Immature natural killer cell (primary cell): ENCODE data around the gene MFNG. TPM values are rescaled to one million over a fixed set of nuclear protein-coding genes. Genes with fewer than 3 reads are reported as not detected.
A peak's percentile ranks its signal among the peaks of the same experiment; 100 is the strongest.

ENCODE experiments used
- DNase-seq, 3 donors: peaks; one replicate each; pipeline ENCODE4 v3.0.0; 2022; ENCODE audit warnings: mixed read lengths in 1 of 3
- H3K27ac Mint-ChIP-seq, 6 donors: one replicate each; pipeline ENCODE4 v1.8.0; 2020; ENCODE audit warnings: mixed read lengths in 6 of 6, mild to moderate bottlenecking in 5 of 6, inconsistent platforms in 4 of 6, moderate library complexity in 3 of 6
- H3K27me3 Mint-ChIP-seq, 3 donors: one replicate each; pipeline ENCODE4 v1.8.0; 2020 to 2021; ENCODE audit warnings: low read depth in 3 of 3, mild to moderate bottlenecking in 3 of 3, mixed read lengths in 3 of 3, moderate library complexity in 3 of 3, inconsistent platforms in 1 of 3
- H3K36me3 Mint-ChIP-seq, 3 donors: one replicate each; pipeline ENCODE4 v1.8.0; 2020; ENCODE audit warnings: mixed read lengths in 3 of 3, inconsistent platforms in 2 of 3, mild to moderate bottlenecking in 2 of 3
- H3K4me1 Mint-ChIP-seq, 2 donors: one replicate each; pipeline ENCODE4 v1.8.0; 2020; ENCODE audit warnings: inconsistent platforms in 2 of 2, mild to moderate bottlenecking in 2 of 2, mixed read lengths in 2 of 2, moderate library complexity in 1 of 2
- H3K4me3 Mint-ChIP-seq, 5 donors: one replicate each; pipeline ENCODE4 v1.8.0; 2020; ENCODE audit warnings: mild to moderate bottlenecking in 5 of 5, mixed read lengths in 5 of 5, inconsistent platforms in 3 of 5, moderate library complexity in 3 of 5
- H3K9me3 Mint-ChIP-seq, 6 donors: one replicate each; pipeline ENCODE4 v1.8.0; 2020; ENCODE audit warnings: mild to moderate bottlenecking in 6 of 6, mixed read lengths in 6 of 6, inconsistent platforms in 4 of 6, moderate library complexity in 3 of 6
- polyA plus RNA-seq, 3 donors: library from polyadenylated mRNA; unstranded; fragments of 300-500 nt; fragmentation: Illumina TruSeq; gene quantifications; one replicate each; pipeline ENCODE4 v1.2.3, GENCODE V29; 2021

Gene MFNG
- polyA plus RNA-seq, 3 donors from 2014 or later: 235 to 361 (median 286) TPM

GRCh38 chr22:37420686-37421467 lies 65.3 kb downstream of the MFNG start:
- Mint-ChIP-seq H3K27ac (peak overlapping the region in 2 of 6 donors; percentile 49 to 75), H3K4me3 (peak overlapping the region; percentile 78 to 92 (median 87)), H3K27me3 (peaks cover 18 to 23% (median 23%) of the 10 kb centered on the region in 3 donors), H3K36me3 (no peaks in the 10 kb centered on the region), H3K4me1 (peaks cover 33 to 41% of the 10 kb centered on the region in 2 donors), H3K9me3 (peaks cover 0 to 1% (median 0%) of the 10 kb centered on the region in 6 donors)
- no peak for DNase-seq

- Mint-ChIP-seq H3K27ac (peak overlapping the region in 3 of 6 donors; percentile 49 to 75 (median 71)), H3K4me3 (peak overlapping the region; percentile 78 to 92 (median 87)), H3K27me3 (peaks cover 13 to 23% (median 20%) of the 10 kb centered on the region in 3 donors), H3K9me3 (peaks cover 0 to 1% (median 0%) of the 10 kb centered on the region in 6 donors), H3K36me3 (no peaks in the 10 kb centered on the region), H3K4me1 (peaks cover 33 to 35% of the 10 kb centered on the region in 2 donors)
- peak; percentile 24 to 33 (median 28) for DNase-seq
These were observed 66.1 kb downstream of the MFNG start for GRCh38 chr22:37419969-37420685.

GRCh38 chr22:37419370-37419968 lies 66.7 kb downstream of the MFNG start:
- Mint-ChIP-seq H3K9me3 (peaks cover 0 to 1% (median 0%) of the 10 kb centered on the region in 6 donors), H3K4me1 (peaks cover 33 to 35% of the 10 kb centered on the region in 2 donors), H3K27ac (no peak overlapping the region), H3K36me3 (no peaks in the 10 kb centered on the region), H3K4me3 (peak overlapping the region; percentile 78 to 91 (median 82)), H3K27me3 (peaks cover 13 to 23% (median 19%) of the 10 kb centered on the region in 3 donors)
- DNase-seq: no peak

Other genes starting within 250 kb of the MFNG start
- gene RAC2, start 242.1 kb downstream of the MFNG start, polyA plus RNA-seq: 1,000 to 10,000 TPM in 2 of 3 donors, 100 to 1,000 TPM in 1; 962 to 1,843 (median 1,262) TPM
- 10 to 100 TPM; 42.5 to 95.4 (median 54.1) TPM for gene CYTH4, start 203.9 kb downstream of the MFNG start, polyA plus RNA-seq
- under 1 TPM in 1 of 3 donors, not detected in 2; 0.04 TPM for gene ELFN2, start 58.9 kb downstream of the MFNG start, polyA plus RNA-seq
- gene CARD10, start 33.0 kb upstream of the MFNG start, polyA plus RNA-seq: under 1 TPM in 2 of 3 donors, not detected in 1; 0.13 to 0.36 TPM
- under 1 TPM in 2 of 3 donors, not detected in 1; 0.17 to 0.40 TPM for gene CDC42EP1, start 74.1 kb upstream of the MFNG start, polyA plus RNA-seq
- 10 to 100 TPM in 1 of 3 donors, 1 to 10 TPM in 2; 3.4 to 30.4 (median 8.2) TPM for gene LGALS2, start 93.7 kb upstream of the MFNG start, polyA plus RNA-seq
- 10 to 100 TPM; 21.3 to 29.6 (median 25.3) TPM for gene GGA1, start 122.5 kb upstream of the MFNG start, polyA plus RNA-seq
- gene SH3BP1, start 153.3 kb upstream of the MFNG start, polyA plus RNA-seq: 10 to 100 TPM; 12.6 to 41.2 (median 21.2) TPM
- 10 to 100 TPM in 1 of 3 donors, 1 to 10 TPM in 2; 2.2 to 13.2 (median 7.7) TPM for gene PDXP, start 172.3 kb upstream of the MFNG start, polyA plus RNA-seq
- 100 to 1,000 TPM; 416 to 572 (median 473) TPM for gene LGALS1, start 189.3 kb upstream of the MFNG start, polyA plus RNA-seq
- gene NOL12, start 200.0 kb upstream of the MFNG start, polyA plus RNA-seq: 10 to 100 TPM; 34.6 to 59.3 (median 42.3) TPM
- 10 to 100 TPM; 15.0 to 22.4 (median 20.8) TPM for gene TRIOBP, start 210.7 kb upstream of the MFNG start, polyA plus RNA-seq